ENCODE data around the gene PRPS1. TPM values are rescaled to one million over a fixed set of nuclear protein-coding genes. Genes with fewer than 3 reads are reported as not detected.

Gene PRPS1
- total RNA-seq, 2 experiments from 2014 or later: 57.1 to 80.0 TPM

- Histone ChIP-seq H3K9me3 (ENCODE audit: low read length) (no peaks in the 10 kb centered on the region), H2AFZ (ENCODE audit: low read length) (0 out of 2 replicates have a peak overlapping the region, but pooled peaks have one; percentile 35), H3K27ac (ENCODE audit: low read depth, low read length, poor library complexity, severe bottlenecking) (peak overlapping the region; percentile 89), H4K20me1 (ENCODE audit: insufficient read depth, low read length) (no peaks in the 10 kb centered on the region), H3K9me2 (ENCODE audit: insufficient read depth, low read length) (no peaks in the 10 kb centered on the region), H3K36me3 (ENCODE audit: insufficient read depth, low read length) (no peaks in the 10 kb centered on the region), H3K4me2 (ENCODE audit: low read length) (peak overlapping the region; percentile 92), H3K4me3 (ENCODE audit: low read depth, low read length, poor library complexity, severe bottlenecking) (peak overlapping the region; percentile 88), H3K4me1 (ENCODE audit: insufficient read depth, low read length, poor library complexity, severe bottlenecking) (peaks cover 50% of the 10 kb centered on the region), H3K79me2 (ENCODE audit: insufficient read depth, low read depth, low read length) (peaks cover 16% of the 10 kb centered on the region; the same call in 1 of the 2 replicates)
- no peak for TF ChIP-seq EZH2phosphoT487 (IDR thresholded peaks at IDR 0.05; ENCODE audit: borderline replicate concordance, low read depth, low read length)
- TF ChIP-seq, protein P1, sequence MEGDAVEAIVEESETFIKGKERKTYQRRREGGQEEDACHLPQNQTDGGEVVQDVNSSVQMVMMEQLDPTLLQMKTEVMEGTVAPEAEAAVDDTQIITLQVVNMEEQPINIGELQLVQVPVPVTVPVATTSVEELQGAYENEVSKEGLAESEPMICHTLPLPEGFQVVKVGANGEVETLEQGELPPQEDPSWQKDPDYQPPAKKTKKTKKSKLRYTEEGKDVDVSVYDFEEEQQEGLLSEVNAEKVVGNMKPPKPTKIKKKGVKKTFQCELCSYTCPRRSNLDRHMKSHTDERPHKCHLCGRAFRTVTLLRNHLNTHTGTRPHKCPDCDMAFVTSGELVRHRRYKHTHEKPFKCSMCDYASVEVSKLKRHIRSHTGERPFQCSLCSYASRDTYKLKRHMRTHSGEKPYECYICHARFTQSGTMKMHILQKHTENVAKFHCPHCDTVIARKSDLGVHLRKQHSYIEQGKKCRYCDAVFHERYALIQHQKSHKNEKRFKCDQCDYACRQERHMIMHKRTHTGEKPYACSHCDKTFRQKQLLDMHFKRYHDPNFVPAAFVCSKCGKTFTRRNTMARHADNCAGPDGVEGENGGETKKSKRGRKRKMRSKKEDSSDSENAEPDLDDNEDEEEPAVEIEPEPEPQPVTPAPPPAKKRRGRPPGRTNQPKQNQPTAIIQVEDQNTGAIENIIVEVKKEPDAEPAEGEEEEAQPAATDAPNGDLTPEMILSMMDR (conservative IDR thresholded peaks at IDR 0.05; ENCODE audit: low read length): no peak
- ChIA-PET POLR2A (interaction anchor here (0.9 to 9.3 kb wide), 5 partner anchors 16 to 102 kb away, joined by 3 to 121 read pairs (median 4); partner anchors contain the start of gene TSC22D3), CTCF (ENCODE audit: unreplicated experiment) (interaction anchor here (0.6 to 3.0 kb wide), 4 partner anchors 27 to 104 kb away, joined by 3 to 19 read pairs (median 8); partner anchors contain the start of gene NCBP2L)
- no peak for DNase-seq (ENCODE audit: low spot score)
- intact Hi-C loops (cut with micrococcal nuclease; ENCODE audit: unreplicated experiment): loop anchor here (1.0 to 5.0 kb wide), 4 partner anchors 45 to 225 kb away; partner anchors contain the start of genes FRMPD3 and NCBP2L
- BruUV-seq (replicated peaks): no TSS peak
These were observed 45.1 kb downstream of the PRPS1 start for GRCh38 chrX:107673431-107673830.

DNA sequence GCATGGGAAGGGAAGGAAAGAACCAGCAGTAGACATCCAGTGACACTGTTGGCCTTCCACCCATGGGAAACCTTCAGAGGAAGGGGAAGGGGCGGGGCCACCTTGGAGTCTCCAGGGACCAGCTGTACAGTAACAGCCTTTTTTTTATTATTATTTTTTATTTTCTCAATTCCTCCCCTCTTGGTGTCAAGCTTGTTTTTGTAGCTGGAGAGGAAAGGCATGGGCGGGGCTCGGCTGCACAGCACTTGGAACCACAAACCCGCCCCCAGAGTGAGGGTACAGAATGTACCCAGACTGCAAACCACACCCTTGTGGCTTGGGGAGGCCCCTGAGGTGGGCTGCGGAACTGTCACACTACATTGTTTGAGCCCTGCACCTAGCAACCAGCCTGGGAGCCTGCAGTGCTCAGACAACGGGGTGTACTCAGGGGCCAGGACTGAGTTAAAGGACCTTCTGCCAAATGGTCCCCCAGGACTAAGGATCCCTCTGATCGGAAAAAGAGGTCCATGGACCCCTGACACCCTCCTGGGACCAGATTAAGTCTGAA is 45.7 kb downstream of the PRPS1 start:
- Histone ChIP-seq H3K4me3 (ENCODE audit: low read depth, low read length, poor library complexity, severe bottlenecking) (peak overlapping the region; percentile 88), H3K4me2 (ENCODE audit: low read length) (peak overlapping the region; percentile 92), H4K20me1 (ENCODE audit: insufficient read depth, low read length) (no peaks in the 10 kb centered on the region), H3K79me2 (ENCODE audit: insufficient read depth, low read depth, low read length) (peaks cover 16% of the 10 kb centered on the region; the same call in 1 of the 2 replicates), H3K27ac (ENCODE audit: low read depth, low read length, poor library complexity, severe bottlenecking) (peak overlapping the region; percentile 89), H2AFZ (ENCODE audit: low read length) (no peak overlapping the region), H3K4me1 (ENCODE audit: insufficient read depth, low read length, poor library complexity, severe bottlenecking) (peaks cover 55% of the 10 kb centered on the region), H3K9me2 (ENCODE audit: insufficient read depth, low read length) (no peaks in the 10 kb centered on the region), H3K36me3 (ENCODE audit: insufficient read depth, low read length) (no peaks in the 10 kb centered on the region), H3K9me3 (ENCODE audit: low read length) (no peaks in the 10 kb centered on the region)
- TF ChIP-seq, protein P1 (conservative IDR thresholded peaks at IDR 0.05; ENCODE audit: low read length): no peak
- no peak for TF ChIP-seq EZH2phosphoT487 (IDR thresholded peaks at IDR 0.05; ENCODE audit: borderline replicate concordance, low read depth, low read length)
- BruUV-seq (replicated peaks): no TSS peak
- ChIA-PET CTCF (ENCODE audit: unreplicated experiment) (interaction anchor here (1.6 to 3.0 kb wide), 2 partner anchors 43 to 45 kb away, joined by 6 to 19 read pairs; no protein-coding TSS in a partner anchor), POLR2A (interaction anchor here (0.9 to 9.3 kb wide), 3 partner anchors 17 to 44 kb away, joined by 3 to 121 read pairs (median 4); no protein-coding TSS in a partner anchor)
- intact Hi-C loops (cut with micrococcal nuclease; ENCODE audit: unreplicated experiment): loop anchor here (1.0 to 5.0 kb wide), 4 partner anchors 44 to 225 kb away; partner anchors contain the start of genes FRMPD3 and NCBP2L
- peak; percentile 84 for DNase-seq (ENCODE audit: low spot score)
